Peyer's patch (tissue), 4 donors: ENCODE measurements around the gene MAP3K5.

Experiments
- POLR2A ChIP-seq, 2 donors: fragments of 450-650 bp; IDR thresholded peaks; one replicate each; pipeline ENCODE4 v1.5.1; 2017; ENCODE audit warnings: antibody characterized with exemption in 2 of 2, mild to moderate bottlenecking in 2 of 2, moderate library complexity in 2 of 2
- TF ChIP-seq, protein P1 (sequence below), 6 experiments: fragments of 450-650 bp in 4 of 6; fragments of 200-600 bp in 2 of 6; sonication (generic) in 1 of 6; IDR thresholded peaks; one replicate each; pipeline ENCODE4 v1.5.1; 2017 to 2019; ENCODE audit warnings: antibody characterized with exemption in 6 of 6, mild to moderate bottlenecking in 3 of 6, moderate library complexity in 1 of 6

DNA sequence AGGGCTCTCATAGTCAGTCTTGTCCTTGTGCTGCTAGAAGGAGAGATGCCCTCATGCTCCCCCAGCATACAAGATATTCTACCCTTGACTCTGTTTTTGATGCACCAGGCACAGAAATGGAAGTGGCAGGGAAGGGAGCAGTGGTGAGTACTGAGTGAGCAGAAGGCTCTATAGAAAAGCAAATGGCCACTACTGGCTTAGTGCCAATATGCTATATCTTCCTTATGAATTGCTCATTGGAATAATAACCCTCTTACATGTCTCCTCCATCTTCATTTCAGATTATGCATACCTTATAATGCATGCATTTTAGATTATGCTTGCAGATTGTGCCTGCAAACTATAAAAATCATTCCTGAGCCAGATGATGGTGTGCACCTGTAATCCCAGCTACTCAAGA, 82.8 kb downstream of the MAP3K5 start:
- TF ChIP-seq, protein P1, sequence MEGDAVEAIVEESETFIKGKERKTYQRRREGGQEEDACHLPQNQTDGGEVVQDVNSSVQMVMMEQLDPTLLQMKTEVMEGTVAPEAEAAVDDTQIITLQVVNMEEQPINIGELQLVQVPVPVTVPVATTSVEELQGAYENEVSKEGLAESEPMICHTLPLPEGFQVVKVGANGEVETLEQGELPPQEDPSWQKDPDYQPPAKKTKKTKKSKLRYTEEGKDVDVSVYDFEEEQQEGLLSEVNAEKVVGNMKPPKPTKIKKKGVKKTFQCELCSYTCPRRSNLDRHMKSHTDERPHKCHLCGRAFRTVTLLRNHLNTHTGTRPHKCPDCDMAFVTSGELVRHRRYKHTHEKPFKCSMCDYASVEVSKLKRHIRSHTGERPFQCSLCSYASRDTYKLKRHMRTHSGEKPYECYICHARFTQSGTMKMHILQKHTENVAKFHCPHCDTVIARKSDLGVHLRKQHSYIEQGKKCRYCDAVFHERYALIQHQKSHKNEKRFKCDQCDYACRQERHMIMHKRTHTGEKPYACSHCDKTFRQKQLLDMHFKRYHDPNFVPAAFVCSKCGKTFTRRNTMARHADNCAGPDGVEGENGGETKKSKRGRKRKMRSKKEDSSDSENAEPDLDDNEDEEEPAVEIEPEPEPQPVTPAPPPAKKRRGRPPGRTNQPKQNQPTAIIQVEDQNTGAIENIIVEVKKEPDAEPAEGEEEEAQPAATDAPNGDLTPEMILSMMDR (IDR thresholded peaks at IDR 0.05), result no peak
- no peak for TF ChIP-seq POLR2A (IDR thresholded peaks at IDR 0.05)
